HCT116 (cell line): Measurements from ENCODE around the gene CD1E.
A peak's percentile ranks its signal among the peaks of the same experiment; 100 is the strongest.

Experiments
- ATF3 ChIP-seq: IDR thresholded peaks from 2 replicates; pipeline ENCODE4 v1.6.1; 2012
- ELF1 ChIP-seq: IDR thresholded peaks from 2 replicates; pipeline ENCODE4 v1.6.1; 2012; ENCODE audit warnings: low read depth, borderline replicate concordance
- EZH2 ChIP-seq: fragments of 200-600 bp; sonication (generic); IDR thresholded peaks from 2 replicates; pipeline ENCODE4 v1.6.1; 2017; ENCODE audit warnings: antibody characterized with exemption, mixed run types
- FOSL1 ChIP-seq: IDR thresholded peaks from 2 replicates; pipeline ENCODE4 v1.6.1; 2012; ENCODE audit warnings: low read depth
- MAX ChIP-seq: IDR thresholded peaks from 2 replicates; pipeline ENCODE4 v1.6.1; 2012
- POLR2A ChIP-seq: IDR thresholded peaks from 2 replicates; pipeline ENCODE4 v1.7.0; 2011; ENCODE audit warnings: borderline replicate concordance; ENCODE audit not compliant: insufficient read depth, insufficient read length; ENCODE audit errors: extremely low read depth
- POLR2AphosphoS5 ChIP-seq: IDR thresholded peaks from 2 replicates; pipeline ENCODE4 v1.6.1; 2011; ENCODE audit warnings: mild to moderate bottlenecking, low read depth, low read length, moderate library complexity
- RAD21 ChIP-seq: IDR thresholded peaks from 2 replicates; pipeline ENCODE4 v1.6.1; 2012; ENCODE audit warnings: low read depth, mild to moderate bottlenecking
- YY1 ChIP-seq: IDR thresholded peaks from 2 replicates; pipeline ENCODE4 v1.6.1; 2011; ENCODE audit warnings: low read length, low read depth, moderate library complexity, mild to moderate bottlenecking; ENCODE audit not compliant: insufficient replicate concordance; ENCODE audit errors: extremely low read depth
- ZNF274 ChIP-seq: fragments of 200-500 bp; sonication (Bioruptor generic); IDR thresholded peaks from 2 replicates; pipeline ENCODE4 v1.6.1; 2014; ENCODE audit warnings: mild to moderate bottlenecking, low read depth, low read length, inconsistent platforms
- TF ChIP-seq, protein P1 (sequence below), 3 experiments: fragments of 200-600 bp in 1 of 3; sonication (generic) in 1 of 3; IDR thresholded peaks in 2 of 3; conservative IDR thresholded peaks in 1 of 3; 2 replicates each; pipeline ENCODE4 v1.5.1; 2012 to 2017; ENCODE audit warnings: low read depth in 2 of 3, low read length in 2 of 3, antibody characterized with exemption in 1 of 3, borderline replicate concordance in 1 of 3, control low read depth in 1 of 3, mild to moderate bottlenecking in 1 of 3, mixed read lengths in 1 of 3, mixed run types in 1 of 3, moderate library complexity in 1 of 3; ENCODE audit not compliant: insufficient read depth in 1 of 3

DNA sequence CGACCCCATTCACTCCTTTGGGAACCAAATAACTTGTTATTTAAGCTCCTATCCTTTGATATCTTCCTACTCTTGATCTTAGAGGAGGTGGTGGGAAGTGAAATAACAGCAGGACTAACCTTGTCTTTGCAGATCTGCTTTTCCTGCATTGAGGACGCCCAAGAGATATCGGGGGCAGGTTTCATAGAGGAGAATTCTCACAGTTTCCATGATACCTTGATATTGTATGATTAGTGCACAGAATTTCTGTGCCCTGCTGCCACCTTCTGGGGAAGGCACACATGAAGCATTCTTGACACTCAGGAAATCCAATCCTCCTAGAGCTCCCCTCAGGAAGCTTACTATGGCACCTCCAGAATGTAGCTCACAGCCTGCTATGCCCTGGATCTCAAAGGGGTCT is 24.0 kb upstream of the CD1E start:
- TF ChIP-seq ATF3 (no peak), RAD21 (peak; percentile 17; the same call in 1 of the 2 replicates), FOSL1 (no peak), POLR2A (no peak), ELF1 (no peak), POLR2AphosphoS5 (no peak), ZNF274 (no peak), MAX (no peak), EZH2 (no peak), YY1 (no peak)
- TF ChIP-seq, protein P1, sequence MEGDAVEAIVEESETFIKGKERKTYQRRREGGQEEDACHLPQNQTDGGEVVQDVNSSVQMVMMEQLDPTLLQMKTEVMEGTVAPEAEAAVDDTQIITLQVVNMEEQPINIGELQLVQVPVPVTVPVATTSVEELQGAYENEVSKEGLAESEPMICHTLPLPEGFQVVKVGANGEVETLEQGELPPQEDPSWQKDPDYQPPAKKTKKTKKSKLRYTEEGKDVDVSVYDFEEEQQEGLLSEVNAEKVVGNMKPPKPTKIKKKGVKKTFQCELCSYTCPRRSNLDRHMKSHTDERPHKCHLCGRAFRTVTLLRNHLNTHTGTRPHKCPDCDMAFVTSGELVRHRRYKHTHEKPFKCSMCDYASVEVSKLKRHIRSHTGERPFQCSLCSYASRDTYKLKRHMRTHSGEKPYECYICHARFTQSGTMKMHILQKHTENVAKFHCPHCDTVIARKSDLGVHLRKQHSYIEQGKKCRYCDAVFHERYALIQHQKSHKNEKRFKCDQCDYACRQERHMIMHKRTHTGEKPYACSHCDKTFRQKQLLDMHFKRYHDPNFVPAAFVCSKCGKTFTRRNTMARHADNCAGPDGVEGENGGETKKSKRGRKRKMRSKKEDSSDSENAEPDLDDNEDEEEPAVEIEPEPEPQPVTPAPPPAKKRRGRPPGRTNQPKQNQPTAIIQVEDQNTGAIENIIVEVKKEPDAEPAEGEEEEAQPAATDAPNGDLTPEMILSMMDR (IDR thresholded peaks at IDR 0.05 in 2 of 3, conservative IDR thresholded peaks at IDR 0.05 in 1 of 3; ENCODE audit: borderline replicate concordance in 1 of 3, insufficient read depth in 1 of 3, low read depth in 2 of 3, low read length in 2 of 3) = peak; percentile 10 to 31 (median 20); a peak in 2 of 6 replicates
